Osteoblast (primary cell): ENCODE results near the gene CLSTN2. TPM values are rescaled to one million over a fixed set of nuclear protein-coding genes. Genes with fewer than 3 reads are reported as not detected.

Source experiments
- DNase-seq: peaks from one replicate; pipeline ENCODE4 v3.0.0; 2011; ENCODE audit warnings: low spot score, mixed read lengths; ENCODE audit not compliant: insufficient read length; ENCODE audit errors: missing footprints
- H2AFZ ChIP-seq: 2 replicates; pipeline ENCODE4 v1.6.0; 2011; ENCODE audit warnings: mild to moderate bottlenecking, low read length
- H3K27ac ChIP-seq: 2 replicates; pipeline ENCODE4 v1.5.1; 2011; ENCODE audit warnings: mild to moderate bottlenecking, low read depth, low read length, moderate library complexity
- H3K27me3 ChIP-seq: 2 replicates; pipeline ENCODE4 v1.6.0; 2012; ENCODE audit warnings: mild to moderate bottlenecking, control low read depth, inconsistent platforms, low read length, moderate library complexity; ENCODE audit not compliant: insufficient read depth
- H3K36me3 ChIP-seq: 2 replicates; pipeline ENCODE4 v1.5.1; 2011; ENCODE audit warnings: mild to moderate bottlenecking, low read length, control low read depth, moderate library complexity; ENCODE audit not compliant: insufficient read depth
- H3K4me1 ChIP-seq: 2 replicates; pipeline ENCODE4 v1.5.1; 2011; ENCODE audit warnings: mild to moderate bottlenecking, low read length, control low read depth, moderate library complexity; ENCODE audit not compliant: insufficient read depth
- H3K4me2 ChIP-seq: 2 replicates; pipeline ENCODE4 v1.6.0; 2011; ENCODE audit warnings: mild to moderate bottlenecking, low read length; ENCODE audit not compliant: insufficient read depth
- H3K4me3 ChIP-seq: fragments of 200-600 bp; sonication (generic); 3 replicates; pipeline ENCODE4 v1.5.1; 2012; ENCODE audit warnings: mild to moderate bottlenecking, low read length, inconsistent platforms; ENCODE audit not compliant: insufficient read depth
- H3K79me2 ChIP-seq: 2 replicates; pipeline ENCODE4 v1.6.0; 2012; ENCODE audit warnings: mild to moderate bottlenecking, low read length, control low read depth, inconsistent platforms; ENCODE audit not compliant: insufficient read depth
- H3K9me3 ChIP-seq: 2 replicates; pipeline ENCODE4 v1.5.1; 2011; ENCODE audit warnings: low read depth, low read length, control low read depth
- H4K20me1 ChIP-seq: 2 replicates; pipeline ENCODE4 v1.6.0; 2012; ENCODE audit warnings: mild to moderate bottlenecking, low read length, control low read depth; ENCODE audit not compliant: insufficient read depth
- CTCF ChIP-seq: IDR thresholded peaks from 2 replicates; pipeline ENCODE4 v1.5.1; 2011; ENCODE audit warnings: mild to moderate bottlenecking, low read depth, low read length, moderate library complexity; ENCODE audit errors: extremely low read depth
- total RNA-seq: library from RNA; depleted of rRNA; stranded (reverse); fragments of >200 nt; gene quantifications from 2 replicates; pipeline ENCODE4 v1.2.3, GENCODE V29; 2012

The CLSTN2 gene
- total RNA-seq, 1 donor, result under 0.01 TPM

DNA sequence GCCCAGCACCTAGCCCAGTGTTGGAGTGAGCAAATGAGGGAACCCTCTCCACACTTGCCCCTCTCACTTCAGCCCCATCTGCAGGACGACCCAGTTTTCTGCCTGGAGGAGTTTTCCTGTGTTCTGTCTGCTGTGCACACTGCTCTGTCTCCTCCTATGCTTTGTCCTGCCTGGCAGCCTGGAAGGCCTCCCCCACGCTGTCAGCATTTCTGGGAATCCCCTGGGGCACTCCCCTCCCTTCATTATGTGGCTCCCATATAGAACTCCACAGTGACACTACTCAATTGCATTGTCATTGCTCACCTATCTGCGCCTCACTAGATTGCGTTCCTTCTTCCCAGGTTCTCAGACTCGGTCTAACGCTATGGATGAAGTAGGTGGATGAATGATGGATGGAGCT lies 13.9 kb downstream of the CLSTN2 start:
- Histone ChIP-seq H3K4me2 (no peak overlapping the region), H3K4me1 (no peaks in the 10 kb centered on the region), H3K27me3 (no peaks in the 10 kb centered on the region), H3K9me3 (no peaks in the 10 kb centered on the region), H3K27ac (no peak overlapping the region), H3K79me2 (no peaks in the 10 kb centered on the region), H3K36me3 (no peaks in the 10 kb centered on the region), H3K4me3 (no peak overlapping the region), H4K20me1 (no peaks in the 10 kb centered on the region), H2AFZ (no peak overlapping the region)
- TF ChIP-seq CTCF, result no peak
- DNase-seq, result no peak

- Histone ChIP-seq H3K27ac (no peak overlapping the region), H3K27me3 (no peaks in the 10 kb centered on the region), H3K4me3 (no peak overlapping the region), H3K9me3 (no peaks in the 10 kb centered on the region), H3K4me2 (no peak overlapping the region), H3K36me3 (no peaks in the 10 kb centered on the region), H3K79me2 (no peaks in the 10 kb centered on the region), H2AFZ (no peak overlapping the region), H3K4me1 (no peaks in the 10 kb centered on the region), H4K20me1 (no peaks in the 10 kb centered on the region)
- TF ChIP-seq CTCF, result no peak
- no peak for DNase-seq
These were observed 18.3 kb downstream of the CLSTN2 start for GRCh38 chr3:139953131-139953910.

- Histone ChIP-seq H3K9me3 (no peaks in the 10 kb centered on the region), H3K27ac (no peak overlapping the region), H3K27me3 (no peaks in the 10 kb centered on the region), H3K4me3 (no peak overlapping the region), H3K4me2 (no peak overlapping the region), H3K36me3 (no peaks in the 10 kb centered on the region), H2AFZ (no peak overlapping the region), H3K79me2 (no peaks in the 10 kb centered on the region), H3K4me1 (no peaks in the 10 kb centered on the region), H4K20me1 (no peaks in the 10 kb centered on the region)
- DNase-seq, result no peak
- no peak for TF ChIP-seq CTCF
These were observed 19.3 kb downstream of the CLSTN2 start for GRCh38 chr3:139954146-139954860.

DNA sequence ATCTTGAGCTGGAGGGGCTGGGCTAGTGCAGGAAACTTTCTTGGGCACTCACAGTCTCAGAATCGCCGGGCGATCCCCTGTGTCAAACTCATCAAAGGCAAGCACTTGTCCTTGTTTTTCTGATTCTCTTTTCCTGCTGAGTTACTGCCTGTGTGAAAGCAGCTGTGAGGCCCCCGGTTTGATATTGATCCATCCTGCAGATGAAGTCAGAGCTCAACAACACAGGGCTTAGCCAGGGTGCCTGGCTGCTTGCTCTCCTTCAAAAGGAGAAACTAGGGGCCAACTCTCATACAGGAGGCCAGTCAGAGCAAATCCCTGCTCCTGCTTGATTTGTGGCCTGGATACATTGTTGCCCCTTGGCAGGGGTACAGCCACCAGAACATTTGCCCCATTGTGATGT lies 22.9 kb downstream of the CLSTN2 start:
- Histone ChIP-seq H3K27ac (no peak overlapping the region), H3K36me3 (no peaks in the 10 kb centered on the region), H4K20me1 (no peaks in the 10 kb centered on the region), H3K9me3 (no peaks in the 10 kb centered on the region), H3K79me2 (no peaks in the 10 kb centered on the region), H3K27me3 (no peaks in the 10 kb centered on the region), H3K4me1 (no peaks in the 10 kb centered on the region), H3K4me2 (no peak overlapping the region), H3K4me3 (no peak overlapping the region), H2AFZ (no peak overlapping the region)
- DNase-seq, result no peak
- TF ChIP-seq CTCF, result no peak
